ENCODE results near the gene TNS3.

TNS3 gene

DNA sequence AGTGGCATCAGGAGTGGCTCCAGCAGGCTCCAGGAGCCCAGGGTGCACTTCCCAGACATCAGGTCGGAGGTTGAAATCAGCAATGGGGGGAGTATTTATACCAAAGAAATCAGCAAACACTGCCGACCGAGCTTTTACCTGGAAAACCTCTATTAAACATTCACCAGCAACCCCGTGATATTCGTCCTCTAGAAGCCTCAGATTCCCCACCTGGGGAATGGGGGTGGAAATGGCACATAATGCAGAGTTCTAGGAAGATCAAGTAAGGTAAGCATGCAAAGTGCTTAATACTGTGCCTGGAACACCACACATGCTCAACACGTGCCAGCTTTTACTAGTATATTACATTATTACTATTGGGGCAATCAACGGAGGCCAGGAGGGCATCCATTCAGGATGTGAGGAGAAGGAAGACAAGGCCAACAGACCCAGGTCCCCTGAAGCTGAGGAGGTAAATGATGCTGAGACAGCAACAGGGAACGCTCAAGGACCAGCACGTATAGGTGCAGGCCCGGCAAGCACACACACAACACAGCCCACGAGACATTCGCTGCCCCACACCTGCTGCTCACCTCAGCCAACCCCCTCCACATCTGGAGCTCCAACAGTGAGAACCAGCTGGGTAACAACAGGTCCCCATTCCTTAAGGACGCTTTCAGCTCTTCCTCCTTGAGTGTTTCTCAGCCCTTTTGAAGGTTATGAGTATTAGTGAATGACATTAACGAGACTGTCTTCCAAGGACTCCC lies 125.5 kb downstream of the TNS3 start:
- TF ChIP-seq, protein P1, sequence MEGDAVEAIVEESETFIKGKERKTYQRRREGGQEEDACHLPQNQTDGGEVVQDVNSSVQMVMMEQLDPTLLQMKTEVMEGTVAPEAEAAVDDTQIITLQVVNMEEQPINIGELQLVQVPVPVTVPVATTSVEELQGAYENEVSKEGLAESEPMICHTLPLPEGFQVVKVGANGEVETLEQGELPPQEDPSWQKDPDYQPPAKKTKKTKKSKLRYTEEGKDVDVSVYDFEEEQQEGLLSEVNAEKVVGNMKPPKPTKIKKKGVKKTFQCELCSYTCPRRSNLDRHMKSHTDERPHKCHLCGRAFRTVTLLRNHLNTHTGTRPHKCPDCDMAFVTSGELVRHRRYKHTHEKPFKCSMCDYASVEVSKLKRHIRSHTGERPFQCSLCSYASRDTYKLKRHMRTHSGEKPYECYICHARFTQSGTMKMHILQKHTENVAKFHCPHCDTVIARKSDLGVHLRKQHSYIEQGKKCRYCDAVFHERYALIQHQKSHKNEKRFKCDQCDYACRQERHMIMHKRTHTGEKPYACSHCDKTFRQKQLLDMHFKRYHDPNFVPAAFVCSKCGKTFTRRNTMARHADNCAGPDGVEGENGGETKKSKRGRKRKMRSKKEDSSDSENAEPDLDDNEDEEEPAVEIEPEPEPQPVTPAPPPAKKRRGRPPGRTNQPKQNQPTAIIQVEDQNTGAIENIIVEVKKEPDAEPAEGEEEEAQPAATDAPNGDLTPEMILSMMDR (IDR thresholded peaks at IDR 0.05; ENCODE audit: low read length), result no peak
- TF ChIP-seq EZH2phosphoT487 (IDR thresholded peaks at IDR 0.05; ENCODE audit: low read length), result no peak
- TF ChIP-seq EZH2 (optimal IDR thresholded peaks at IDR 0.05; ENCODE audit: low read depth, low read length), result no peak
- Histone ChIP-seq H3K4me3 (ENCODE audit: low read length) (no peak overlapping the region), H2AFZ (ENCODE audit: low read length) (no peak overlapping the region), H3K9ac (ENCODE audit: low read length) (no peak overlapping the region), H3K27ac (ENCODE audit: low read length) (no peak overlapping the region), H3K27me3 (replicated peaks; ENCODE audit: insufficient read depth, low read length) (no peaks in the 10 kb centered on the region), H3K4me2 (ENCODE audit: low read depth, low read length) (no peak overlapping the region), H3K79me2 (ENCODE audit: low read length) (peaks cover 99% of the 10 kb centered on the region), H4K20me1 (ENCODE audit: insufficient read depth, low read length) (peaks cover 92% of the 10 kb centered on the region), H3K9me2 (replicated peaks; ENCODE audit: insufficient read depth, low read length) (no peaks in the 10 kb centered on the region), H3F3A (ENCODE audit: insufficient read depth, low read length) (0 out of 2 replicates have a peak, but pooled peaks cover 2% of the 10 kb centered on the region), H3K9me3 (replicated peaks; ENCODE audit: insufficient read depth, low read length) (no peaks in the 10 kb centered on the region), H3K36me3 (replicated peaks; ENCODE audit: insufficient read depth, low read length) (no peaks in the 10 kb centered on the region; the same call in 1 of the 2 replicates), H3K4me1 (ENCODE audit: low read length) (no peaks in the 10 kb centered on the region)
- DNase-seq, result no peak

DNA sequence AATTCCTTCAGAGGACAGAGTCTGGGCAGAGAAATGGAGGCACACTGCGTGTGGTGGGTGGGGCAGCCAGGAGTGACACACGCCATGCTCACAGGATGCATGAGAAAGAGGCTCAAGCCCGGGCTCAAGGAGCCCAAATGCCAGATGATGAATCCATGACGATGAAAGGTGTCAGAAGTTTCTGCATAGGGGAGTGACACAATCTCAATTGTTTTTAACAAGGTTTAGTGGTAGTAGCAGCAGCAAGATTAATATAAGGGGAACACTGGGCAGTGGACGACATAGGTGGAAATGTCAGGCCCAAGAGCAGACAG lies 126.1 kb downstream of the TNS3 start:
- Histone ChIP-seq H3K4me2 (ENCODE audit: low read depth, low read length) (no peak overlapping the region), H3K27ac (ENCODE audit: low read length) (no peak overlapping the region), H3K9me2 (replicated peaks; ENCODE audit: insufficient read depth, low read length) (no peaks in the 10 kb centered on the region), H2AFZ (ENCODE audit: low read length) (no peak overlapping the region), H3K79me2 (ENCODE audit: low read length) (peaks cover 99% of the 10 kb centered on the region), H3K27me3 (replicated peaks; ENCODE audit: insufficient read depth, low read length) (no peaks in the 10 kb centered on the region), H3K4me3 (ENCODE audit: low read length) (no peak overlapping the region), H4K20me1 (ENCODE audit: insufficient read depth, low read length) (peaks cover 91% of the 10 kb centered on the region), H3F3A (ENCODE audit: insufficient read depth, low read length) (0 out of 2 replicates have a peak, but pooled peaks cover 2% of the 10 kb centered on the region), H3K36me3 (replicated peaks; ENCODE audit: insufficient read depth, low read length) (no peaks in the 10 kb centered on the region; the same call in 1 of the 2 replicates), H3K9me3 (replicated peaks; ENCODE audit: insufficient read depth, low read length) (no peaks in the 10 kb centered on the region), H3K9ac (ENCODE audit: low read length) (no peak overlapping the region), H3K4me1 (ENCODE audit: low read length) (no peaks in the 10 kb centered on the region)
- DNase-seq, result no peak
- TF ChIP-seq EZH2 (optimal IDR thresholded peaks at IDR 0.05; ENCODE audit: low read depth, low read length) (no peak), EZH2phosphoT487 (IDR thresholded peaks at IDR 0.05; ENCODE audit: low read length) (no peak)
- TF ChIP-seq, protein P1 (IDR thresholded peaks at IDR 0.05; ENCODE audit: low read length), result no peak

DNA sequence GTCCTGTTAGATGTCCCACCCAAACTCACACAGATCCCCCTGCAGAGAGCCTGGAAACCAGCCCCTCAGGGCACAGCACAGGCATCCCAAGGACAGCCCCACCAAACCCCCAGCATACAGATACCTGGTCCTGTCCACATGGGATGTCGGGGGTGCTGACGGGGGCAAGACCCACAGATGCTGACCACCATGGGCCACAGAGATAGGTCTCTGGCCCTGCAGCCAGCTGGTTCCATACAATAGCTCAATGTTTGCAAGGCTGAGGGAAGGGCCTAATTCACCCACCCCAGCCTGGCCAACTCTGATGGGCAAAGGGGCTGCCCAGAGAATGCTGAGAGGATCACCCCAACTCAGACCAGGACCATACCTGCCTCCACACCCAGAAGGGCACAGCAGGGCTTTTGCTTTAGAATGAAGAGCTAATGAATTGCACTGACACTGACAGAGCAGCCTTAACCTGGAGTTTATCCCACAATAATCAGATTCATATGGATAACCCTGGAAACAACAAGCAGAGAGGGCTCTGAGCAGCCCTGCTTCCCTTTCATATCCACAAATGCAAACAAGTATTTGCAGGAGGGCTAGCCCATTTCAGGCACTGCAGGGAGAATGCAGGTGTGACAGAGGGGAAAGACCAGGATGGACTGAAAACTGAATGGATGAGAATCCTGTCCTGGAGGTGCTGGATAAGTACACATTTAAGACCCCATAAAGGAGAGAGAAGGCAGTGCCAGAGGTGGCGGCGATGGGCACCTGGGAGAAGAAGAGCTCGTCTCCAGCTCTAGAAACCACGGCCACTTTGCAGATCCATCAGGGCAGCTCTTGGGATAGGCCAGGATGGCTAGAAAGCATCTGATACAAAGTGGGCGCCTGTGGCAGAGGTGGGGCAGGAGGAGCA lies 126.7 kb downstream of the TNS3 start:
- TF ChIP-seq EZH2 (optimal IDR thresholded peaks at IDR 0.05; ENCODE audit: low read depth, low read length) (no peak), EZH2phosphoT487 (IDR thresholded peaks at IDR 0.05; ENCODE audit: low read length) (no peak)
- TF ChIP-seq, protein P1 (IDR thresholded peaks at IDR 0.05; ENCODE audit: low read length), result no peak
- DNase-seq, result no peak
- Histone ChIP-seq H3F3A (ENCODE audit: insufficient read depth, low read length) (0 out of 2 replicates have a peak, but pooled peaks cover 2% of the 10 kb centered on the region), H2AFZ (ENCODE audit: low read length) (no peak overlapping the region), H3K79me2 (ENCODE audit: low read length) (peaks cover 99% of the 10 kb centered on the region), H3K4me1 (ENCODE audit: low read length) (no peaks in the 10 kb centered on the region), H3K36me3 (replicated peaks; ENCODE audit: insufficient read depth, low read length) (no peaks in the 10 kb centered on the region; the same call in 1 of the 2 replicates), H3K9me2 (replicated peaks; ENCODE audit: insufficient read depth, low read length) (no peaks in the 10 kb centered on the region), H3K9ac (ENCODE audit: low read length) (no peak overlapping the region), H3K4me3 (ENCODE audit: low read length) (no peak overlapping the region), H3K27me3 (replicated peaks; ENCODE audit: insufficient read depth, low read length) (no peaks in the 10 kb centered on the region), H4K20me1 (ENCODE audit: insufficient read depth, low read length) (peaks cover 90% of the 10 kb centered on the region), H3K4me2 (ENCODE audit: low read depth, low read length) (no peak overlapping the region), H3K27ac (ENCODE audit: low read length) (no peak overlapping the region), H3K9me3 (replicated peaks; ENCODE audit: insufficient read depth, low read length) (no peaks in the 10 kb centered on the region)
